ENCODE data around the gene RRAGC. TPM values are rescaled to one million over a fixed set of nuclear protein-coding genes. Genes with fewer than 3 reads are reported as not detected.

RRAGC gene
- total RNA-seq, 6 experiments from 2014 or later: 7.6 to 16.5 (median 8.6) TPM

GRCh38 chr1:38804062-38804886 is 55.3 kb downstream of the RRAGC start:
- H3K9me3 ChIP-seq: no peaks in the 10 kb centered on the region
- WGBS (ENCODE audit: insufficient coverage, low coverage, low lambda C conversion rate, missing lambda C conversion rate): 7% methylated on average over 41 of the region's 81 CpGs
- no peaks in the 10 kb centered on the region for H3K4me1 ChIP-seq
- intact Hi-C loops (cut with DNase I): no loop called here
- H3K36me3 ChIP-seq: no peaks in the 10 kb centered on the region
- DNase-seq (no peak), ATAC-seq (no peak)
- TF ChIP-seq POLR2A (IDR thresholded peaks at IDR 0.05) (no peak), CTCF (IDR thresholded peaks at IDR 0.05) (no peak)
- no peak overlapping the region for H3K27ac ChIP-seq
- H3K27me3 ChIP-seq: peaks cover 0 to 9% of the 10 kb centered on the region in 2 donors
- peak overlapping the region in 1 of 3 donors; percentile 27 for H3K4me3 ChIP-seq

- Histone ChIP-seq H3K36me3 (no peaks in the 10 kb centered on the region), H3K4me1 (no peaks in the 10 kb centered on the region), H3K4me3 (peak overlapping the region in 1 of 3 donors; percentile 27), H3K27ac (no peak overlapping the region), H3K9me3 (no peaks in the 10 kb centered on the region), H3K27me3 (peaks cover 0 to 9% of the 10 kb centered on the region in 2 donors)
- no peak for DNase-seq
- ATAC-seq: no peak
- intact Hi-C loops (cut with DNase I): no loop called here
- no peak for TF ChIP-seq CTCF (IDR thresholded peaks at IDR 0.05)
- no peak for TF ChIP-seq POLR2A (IDR thresholded peaks at IDR 0.05)
- WGBS (ENCODE audit: insufficient coverage, low coverage, low lambda C conversion rate, missing lambda C conversion rate): 20% methylated on average over 8 of the region's 8 CpGs
Measured at GRCh38 chr1:38803647-38804046, 55.9 kb downstream of the RRAGC start.

- Histone ChIP-seq H3K27me3 (peaks cover 0 to 9% of the 10 kb centered on the region in 2 donors), H3K4me1 (no peaks in the 10 kb centered on the region), H3K4me3 (no peak overlapping the region), H3K36me3 (no peaks in the 10 kb centered on the region), H3K9me3 (no peaks in the 10 kb centered on the region), H3K27ac (no peak overlapping the region)
- TF ChIP-seq CTCF (IDR thresholded peaks at IDR 0.05) (no peak), POLR2A (IDR thresholded peaks at IDR 0.05) (no peak)
- intact Hi-C loops (cut with DNase I): no loop called here
- no peak for DNase-seq
- ATAC-seq: no peak
- WGBS (ENCODE audit: insufficient coverage, low coverage, low lambda C conversion rate, missing lambda C conversion rate): no CpG with 5 or more reads among the region's 16 CpGs
Measured at GRCh38 chr1:38800720-38801671, 58.6 kb downstream of the RRAGC start.

- Histone ChIP-seq H3K4me1 (no peaks in the 10 kb centered on the region), H3K36me3 (no peaks in the 10 kb centered on the region), H3K27me3 (peaks cover 0 to 3% of the 10 kb centered on the region in 2 donors), H3K27ac (no peak overlapping the region), H3K4me3 (no peak overlapping the region), H3K9me3 (no peaks in the 10 kb centered on the region)
- no peak for ATAC-seq
- intact Hi-C loops (cut with DNase I): no loop called here
- TF ChIP-seq POLR2A (IDR thresholded peaks at IDR 0.05) (no peak), CTCF (IDR thresholded peaks at IDR 0.05) (no peak)
- no peak for DNase-seq
Measured at GRCh38 chr1:38793299-38793698, 66.3 kb downstream of the RRAGC start.

Data from right lobe of liver (tissue), 6 donors.